HUDEP-2 (cell line): ENCODE data around the gene MBD5.

Experiments
- DNase-seq, 76 experiments: peaks; one replicate each; lab custom pipeline; 2025; ENCODE audit not compliant: unreplicated experiment in 76 of 76; lab: John Stamatoyannopoulos, UW

MBD5 gene

DNA sequence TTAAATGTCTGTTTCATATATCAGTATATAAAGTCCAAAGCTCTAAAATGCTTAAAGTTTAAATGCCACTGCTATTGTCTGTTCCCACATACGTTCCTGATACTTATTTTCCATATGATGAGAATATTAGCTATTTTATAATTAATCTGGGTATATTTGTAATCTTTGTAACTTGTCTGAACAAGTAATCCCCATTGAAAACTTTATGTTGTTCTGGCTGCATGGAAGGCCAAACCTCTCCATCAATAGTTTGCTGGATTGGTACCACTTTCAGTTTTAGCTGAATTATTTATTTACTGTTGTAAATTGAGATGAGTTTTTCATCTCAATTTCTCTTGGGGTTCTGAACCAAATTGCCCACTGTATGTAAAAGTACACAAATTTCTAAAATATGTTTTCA, 1.5 kb downstream of the MBD5 start:
- DNase-seq: no peak

DNA sequence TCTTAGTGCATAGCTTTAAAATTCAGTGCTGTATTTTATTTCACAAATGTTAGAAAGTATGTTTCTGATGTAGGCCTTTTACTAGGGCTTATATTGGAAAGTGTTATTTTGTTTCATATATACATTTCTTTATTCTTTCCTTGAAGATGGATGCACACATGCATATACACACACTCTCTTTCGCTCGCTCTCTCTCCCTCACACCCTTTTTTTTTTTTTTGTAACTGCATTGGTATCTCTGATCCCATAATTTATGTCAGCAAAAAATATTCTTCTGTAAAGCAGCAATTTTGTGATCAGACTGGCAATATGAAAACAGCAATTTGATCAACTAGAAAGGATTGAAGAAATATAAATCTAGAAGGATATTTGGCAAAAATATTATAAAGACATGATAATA, 2.0 kb downstream of the MBD5 start:
- no peak for DNase-seq

DNA sequence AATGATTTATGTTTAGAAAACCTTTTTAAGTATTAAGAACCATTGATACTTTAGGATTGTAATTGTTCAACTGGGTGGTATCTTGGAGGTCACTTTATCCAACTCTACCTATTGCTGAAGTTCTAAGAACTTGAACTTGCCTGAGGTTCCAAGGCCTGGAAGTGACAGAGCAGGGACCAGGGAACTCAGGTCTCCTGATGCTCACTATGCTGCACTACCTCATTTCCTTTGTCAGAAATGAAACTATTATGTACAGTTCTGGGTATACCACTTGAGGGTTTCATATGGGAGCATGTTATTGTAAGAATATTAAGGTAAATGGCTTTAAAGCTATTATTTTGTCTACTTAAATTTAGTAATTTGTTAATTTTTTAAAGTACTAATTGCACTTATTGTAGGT, 3.0 kb downstream of the MBD5 start:
- peak in 1 of 76 experiments; percentile 6 for DNase-seq

DNA sequence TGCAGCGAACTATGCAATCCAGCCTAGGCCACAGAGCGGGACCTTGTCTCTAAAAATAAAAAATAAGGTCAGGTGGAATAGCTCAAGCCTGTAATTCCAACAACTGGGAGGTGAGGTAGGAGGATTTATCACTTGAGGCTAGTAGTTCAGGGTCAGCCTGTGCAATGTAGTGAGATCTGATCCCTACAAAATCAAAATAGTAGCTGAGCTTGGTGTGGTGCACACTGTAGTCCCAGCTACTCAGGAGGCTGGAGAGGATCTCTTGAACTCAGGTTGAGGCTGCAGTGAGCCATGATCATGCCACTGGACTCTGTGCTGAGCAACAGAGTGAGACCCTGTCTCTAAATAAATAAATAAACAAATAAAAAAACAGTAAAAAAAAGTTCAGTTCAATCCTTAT, 5.7 kb downstream of the MBD5 start:
- DNase-seq: no peak

DNA sequence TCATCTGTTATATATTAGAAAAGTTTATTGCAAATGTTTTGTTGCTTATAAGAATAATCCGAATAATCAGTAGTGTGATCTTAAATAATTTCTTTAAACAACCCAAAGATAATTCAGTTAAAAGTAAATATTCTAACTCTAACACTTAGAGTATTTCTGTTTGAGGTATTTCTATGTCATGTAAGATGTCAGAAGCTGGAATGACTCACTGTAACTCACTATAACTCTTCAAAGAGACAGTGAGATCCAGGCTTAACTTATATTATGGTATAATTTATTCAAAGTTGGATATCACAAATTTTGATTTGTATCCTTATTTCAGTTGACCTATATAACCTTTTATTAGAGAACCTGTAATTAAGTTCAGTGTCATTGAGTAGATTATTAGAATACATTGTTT, 6.9 kb downstream of the MBD5 start:
- DNase-seq: no peak

DNA sequence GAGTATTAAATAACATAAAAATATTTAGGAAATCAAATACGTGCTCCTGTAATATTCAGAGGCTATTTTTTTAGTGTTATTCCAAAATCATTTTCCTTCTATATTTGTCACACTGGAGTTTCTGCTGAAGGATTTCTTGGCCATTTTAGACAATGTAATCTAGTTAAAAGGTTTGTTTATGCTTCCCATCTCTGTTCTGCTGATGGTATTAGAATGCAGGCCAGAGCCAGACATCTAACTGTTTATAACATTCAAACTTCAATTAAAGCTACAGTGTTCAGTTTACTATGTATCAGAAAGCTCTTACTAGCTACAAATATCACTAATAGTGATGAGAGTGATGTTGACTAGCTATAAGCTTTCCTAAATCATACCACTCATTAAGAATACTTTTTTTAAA, 7.9 kb downstream of the MBD5 start:
- DNase-seq: no peak

DNA sequence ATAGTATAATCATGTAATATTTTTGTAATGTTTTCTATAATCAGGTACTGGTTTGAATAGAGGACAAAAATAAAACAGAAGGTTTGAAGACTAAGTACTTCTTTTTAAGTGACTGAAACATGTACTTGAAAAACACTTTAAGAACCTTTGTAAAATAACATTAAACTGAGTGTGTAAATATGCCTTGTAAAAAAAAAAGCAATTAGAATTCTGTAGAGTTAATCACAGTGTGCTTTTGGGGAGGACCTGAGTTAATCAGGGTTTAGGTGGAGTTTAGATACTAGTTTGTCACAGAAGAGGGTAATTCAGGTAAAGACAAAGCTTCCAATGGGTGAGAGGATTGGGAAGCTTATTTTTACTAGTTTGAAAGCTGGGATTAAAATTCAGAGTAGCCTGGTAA, 10.3 kb downstream of the MBD5 start:
- DNase-seq: no peak

DNA sequence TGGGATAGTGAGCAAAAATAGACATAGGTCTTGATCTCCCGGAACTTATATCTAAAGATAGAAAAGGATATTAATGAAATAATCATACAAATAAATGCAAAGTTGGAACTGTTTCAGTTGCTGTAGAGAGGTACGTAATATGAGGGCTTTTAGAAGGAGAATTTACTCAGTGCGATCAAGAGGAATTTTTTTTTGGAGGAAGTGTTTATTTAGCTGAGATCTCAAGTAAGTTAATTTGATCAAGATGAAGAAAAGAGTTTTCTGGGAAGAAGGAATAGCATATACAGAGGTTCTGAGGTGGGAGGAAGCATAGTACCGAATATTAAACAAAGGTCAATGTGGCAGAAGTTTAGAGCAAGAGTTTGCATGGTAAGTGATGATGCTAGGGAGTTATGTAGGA, 11.3 kb downstream of the MBD5 start:
- DNase-seq: no peak

DNA sequence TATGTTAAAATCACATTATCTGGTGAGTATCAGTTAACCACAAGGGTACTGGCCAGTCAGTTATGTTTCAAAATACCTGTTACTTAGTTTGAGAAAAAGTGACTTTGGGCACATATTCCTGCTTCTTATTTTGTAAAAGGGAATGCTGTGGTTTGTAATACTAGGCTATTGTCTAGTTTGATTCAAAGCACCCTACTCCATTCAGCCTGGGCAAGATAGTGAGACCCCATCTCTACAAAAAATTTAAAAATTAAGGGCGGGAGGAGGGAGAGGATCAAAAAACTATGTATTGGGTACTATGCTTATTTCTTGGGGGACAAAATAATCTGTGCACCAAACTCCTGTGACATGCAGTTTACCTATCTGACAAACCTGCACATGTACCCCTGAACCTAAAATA, 18.9 kb downstream of the MBD5 start:
- DNase-seq: no peak

DNA sequence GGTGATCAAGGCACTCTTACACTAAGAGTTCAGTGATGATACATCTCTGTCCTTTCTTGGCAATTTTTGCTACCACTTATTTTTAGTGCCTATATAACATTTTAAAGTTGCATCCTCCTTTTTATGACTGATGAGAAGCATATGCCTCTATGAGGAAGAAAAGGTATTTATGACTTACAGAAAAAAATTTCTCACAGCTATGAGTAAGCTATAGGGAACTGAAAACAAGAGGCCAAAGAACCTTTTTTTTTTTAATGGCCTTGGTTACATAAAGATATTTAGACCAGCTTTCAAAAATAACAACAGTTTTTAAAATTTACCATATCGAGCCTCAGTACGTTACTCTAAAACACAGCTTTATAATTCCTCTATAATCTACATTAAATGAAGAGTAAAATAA, 21.3 kb downstream of the MBD5 start:
- no peak for DNase-seq

DNA sequence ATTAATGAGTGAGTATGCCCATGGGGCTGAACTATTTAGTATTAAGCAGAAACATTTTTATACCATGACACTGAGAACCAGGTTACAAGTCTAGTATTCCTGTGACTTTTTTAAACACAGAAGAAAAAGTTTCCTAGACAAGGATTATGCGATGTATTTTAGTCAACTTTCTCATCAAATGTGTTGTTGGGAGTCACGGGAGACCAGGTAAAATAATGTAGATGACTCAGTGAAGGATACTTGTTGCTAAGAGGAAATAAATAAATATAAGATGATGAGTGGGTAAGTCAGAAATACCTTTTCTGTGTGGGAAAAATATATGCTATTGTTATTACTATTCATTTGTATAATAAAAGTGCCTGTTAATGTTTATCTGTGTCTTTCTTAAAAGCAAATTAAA, 23.4 kb downstream of the MBD5 start:
- DNase-seq: no peak

DNA sequence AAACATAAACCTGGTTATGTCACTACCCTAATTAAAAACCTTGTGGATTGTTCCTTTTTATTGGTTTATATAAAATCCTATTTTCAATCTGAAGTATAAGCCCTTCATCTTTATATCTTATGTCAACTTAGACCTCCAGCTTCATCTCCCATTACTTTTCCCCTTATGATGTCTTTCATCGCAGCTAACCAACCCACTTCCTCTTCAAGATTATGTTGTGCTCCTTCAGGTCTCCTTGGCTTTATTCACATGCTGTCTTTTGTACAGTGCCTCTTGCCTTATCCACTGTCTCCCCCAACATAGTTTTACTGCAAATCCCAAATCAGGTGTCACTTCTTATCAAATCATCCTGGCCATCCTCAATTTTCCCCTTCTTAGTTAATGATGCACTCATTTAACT, 25.9 kb downstream of the MBD5 start:
- no peak for DNase-seq

DNA sequence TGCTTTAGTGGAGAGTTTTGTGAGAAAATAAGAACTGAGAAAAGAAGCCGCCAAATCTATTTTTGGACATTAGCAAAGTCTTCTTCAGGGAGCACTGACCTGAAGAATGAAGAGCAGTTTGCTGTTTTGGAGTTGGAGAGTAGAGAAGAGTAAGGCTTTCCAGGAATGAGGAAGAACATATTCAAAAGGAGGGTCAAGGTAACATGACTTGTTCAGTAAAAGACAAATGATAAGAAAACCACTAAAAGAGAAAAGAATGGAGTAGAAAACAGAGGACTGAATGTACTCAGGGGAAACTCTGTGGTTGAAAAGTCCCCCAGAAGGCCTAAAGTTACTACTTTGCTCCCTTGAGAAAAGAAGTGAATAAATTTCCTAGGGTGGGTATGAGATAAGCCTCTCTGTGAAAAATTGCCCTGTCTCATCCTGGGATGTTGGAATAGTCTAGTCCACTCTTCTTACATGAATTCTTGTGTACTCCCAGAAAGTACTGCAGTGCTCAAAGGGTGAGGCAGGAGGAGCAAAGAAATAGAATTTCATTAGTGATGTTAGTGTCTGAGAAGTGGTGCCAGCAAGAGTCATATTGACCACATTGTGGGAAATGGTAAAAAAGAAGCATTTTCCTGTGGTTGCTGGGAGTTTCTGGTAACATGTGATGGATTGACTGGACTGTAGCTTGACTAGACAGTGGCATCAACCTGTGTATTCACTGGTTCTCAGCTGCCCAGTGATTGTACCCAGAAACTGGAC, 27.8 kb downstream of the MBD5 start:
- peak in 1 of 76 experiments; percentile 7 for DNase-seq

DNA sequence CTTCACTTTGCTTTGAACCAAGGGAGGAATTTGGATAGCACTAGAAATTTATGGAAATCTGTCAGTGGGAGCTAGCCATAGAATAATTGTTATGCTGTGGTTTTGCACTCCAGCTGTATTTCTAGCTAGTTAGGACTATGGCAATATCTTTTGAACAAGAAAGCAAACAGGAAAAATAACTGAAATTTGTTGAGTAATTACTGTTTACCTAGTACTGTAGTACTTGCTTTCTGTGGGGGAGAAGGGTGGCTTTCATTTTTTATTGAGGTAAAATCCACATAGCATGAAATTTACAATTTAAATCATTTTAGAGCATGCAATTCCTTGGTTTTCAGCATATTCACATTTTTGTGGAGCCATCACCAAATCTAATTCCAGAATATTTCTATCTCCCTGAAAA, 28.4 kb downstream of the MBD5 start:
- no peak for DNase-seq

DNA sequence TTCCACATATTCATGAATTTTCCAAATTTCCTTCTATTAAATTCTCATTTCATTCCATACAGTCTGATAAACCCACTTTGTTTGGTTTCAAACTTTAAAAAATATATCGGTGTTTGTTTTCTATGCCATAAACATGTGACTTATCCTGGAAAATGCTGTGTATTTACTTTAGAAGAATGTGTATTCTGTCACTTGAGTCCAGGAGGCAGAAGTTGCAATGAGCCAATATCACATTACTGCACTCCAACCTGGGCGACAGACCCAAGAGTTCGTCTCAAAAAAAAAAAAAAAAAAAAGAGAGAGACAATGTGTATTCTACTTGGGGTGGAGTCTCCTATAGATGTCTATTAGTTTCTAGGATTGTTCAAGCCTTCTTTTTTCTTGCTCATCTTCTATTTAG, 31.8 kb downstream of the MBD5 start:
- DNase-seq: no peak

DNA sequence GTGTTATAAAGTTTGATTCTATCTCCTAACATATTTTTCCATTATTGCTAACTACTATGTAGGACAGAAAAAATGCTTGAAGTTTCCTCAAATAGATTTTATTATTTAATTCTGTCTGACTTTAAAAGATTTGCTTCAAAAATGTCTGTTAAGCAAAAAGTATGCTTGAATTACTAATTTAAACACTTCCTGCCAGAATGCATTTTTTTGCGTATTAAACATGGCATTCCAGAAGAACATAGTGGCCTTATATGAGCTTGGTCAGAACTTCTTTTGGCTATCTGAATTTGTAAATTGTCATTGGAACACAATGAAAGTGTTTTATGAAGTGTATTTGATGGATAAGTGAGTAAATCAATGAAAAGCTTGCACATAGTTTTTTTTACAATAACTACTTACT, 37.8 kb downstream of the MBD5 start:
- no peak for DNase-seq

DNA sequence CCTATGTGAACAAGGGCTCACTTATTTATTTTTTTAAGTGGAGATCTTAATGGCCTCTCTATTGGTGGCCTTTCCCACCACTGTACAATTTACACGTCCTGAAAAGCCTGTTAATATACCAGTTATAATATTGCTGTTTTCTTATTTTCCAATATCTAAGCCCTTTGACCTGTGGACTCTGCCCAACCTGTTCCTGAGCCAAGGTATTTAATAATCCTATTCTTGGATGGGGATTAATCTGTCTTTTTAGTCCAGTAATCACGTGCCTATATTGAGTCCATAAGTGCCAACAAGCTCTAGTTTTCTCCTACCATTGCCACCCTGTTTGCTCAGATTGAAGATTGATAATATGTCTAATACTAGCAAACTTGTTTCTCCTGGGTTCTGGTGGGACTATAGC, 42.7 kb downstream of the MBD5 start:
- no peak for DNase-seq

DNA sequence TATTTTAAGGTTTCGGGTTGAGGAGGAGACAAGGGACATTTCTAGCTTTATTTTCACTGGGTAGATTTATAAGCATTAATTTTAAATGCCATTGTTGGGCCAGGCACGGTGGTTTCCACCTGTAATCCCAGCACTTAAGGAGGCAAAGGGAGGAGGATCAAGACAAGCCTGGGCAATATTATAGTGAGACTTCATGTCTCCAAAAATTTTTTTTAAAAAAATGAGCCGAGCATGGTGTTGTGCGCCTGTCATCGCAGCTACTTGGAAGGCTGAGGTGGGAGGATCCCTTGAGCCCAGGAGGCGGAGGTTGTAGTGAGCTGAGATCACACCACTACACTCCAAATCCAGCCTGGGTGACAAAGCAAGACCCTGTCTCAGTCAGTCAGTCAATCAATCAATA, 45.0 kb downstream of the MBD5 start:
- no peak for DNase-seq

DNA sequence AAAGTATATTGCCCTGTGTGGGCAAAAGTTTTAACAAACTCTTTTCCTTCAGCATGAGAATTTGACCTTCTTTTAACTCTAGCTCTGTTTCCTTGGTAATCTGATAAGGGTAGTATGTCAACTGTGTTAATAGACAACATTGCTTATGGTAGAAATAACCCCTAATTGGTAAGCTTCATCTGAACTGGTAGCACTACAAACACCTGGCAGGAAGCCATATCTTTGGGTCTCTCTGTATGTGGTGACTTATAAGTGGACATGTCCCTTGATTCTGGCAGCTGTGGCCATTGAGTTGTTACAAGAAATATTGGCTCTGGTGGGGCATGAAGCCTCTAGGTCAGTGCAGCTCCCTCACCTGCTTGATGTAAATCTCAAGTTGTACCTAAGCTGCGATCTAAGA, 46.9 kb downstream of the MBD5 start:
- DNase-seq: peak in 10 of 76 experiments; percentile 3 to 41 (median 14)

DNA sequence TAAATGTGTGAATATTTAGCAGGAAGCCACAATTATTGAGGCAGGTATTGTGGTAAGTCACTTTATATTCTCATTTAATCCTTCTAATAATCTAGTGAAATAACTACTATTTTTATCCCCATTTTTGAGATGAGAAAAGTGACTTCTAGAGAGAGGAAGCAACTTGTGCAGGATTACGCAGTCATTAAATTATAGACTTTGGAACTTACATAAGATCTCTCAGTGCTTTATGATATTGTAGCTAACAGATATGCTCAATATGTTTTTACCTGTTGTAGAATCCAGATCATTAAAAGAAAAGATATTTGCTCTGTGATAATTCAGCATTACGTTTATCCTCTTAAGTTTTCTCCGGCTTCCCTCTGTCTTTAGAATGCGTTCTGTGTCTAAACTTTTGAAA, 50.5 kb downstream of the MBD5 start:
- no peak for DNase-seq

DNA sequence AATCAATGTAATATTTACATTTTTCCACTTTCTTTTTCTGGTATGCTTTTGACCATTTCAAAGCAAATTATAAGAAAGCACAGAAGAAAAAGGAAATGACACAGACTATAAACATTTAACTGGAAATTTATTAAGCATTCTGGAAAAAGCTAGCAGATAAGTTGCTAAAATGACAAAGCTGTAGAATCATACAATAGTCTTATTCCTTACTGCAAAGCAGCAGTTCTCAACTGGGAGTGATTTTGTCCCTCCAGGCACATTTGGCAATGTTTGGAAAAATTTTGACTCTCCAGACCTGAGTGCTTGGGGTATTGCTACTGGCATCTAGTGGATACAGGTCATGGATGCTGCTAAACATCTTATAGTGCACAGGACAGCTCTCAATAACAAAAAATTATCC, 75.1 kb downstream of the MBD5 start:
- DNase-seq: no peak

DNA sequence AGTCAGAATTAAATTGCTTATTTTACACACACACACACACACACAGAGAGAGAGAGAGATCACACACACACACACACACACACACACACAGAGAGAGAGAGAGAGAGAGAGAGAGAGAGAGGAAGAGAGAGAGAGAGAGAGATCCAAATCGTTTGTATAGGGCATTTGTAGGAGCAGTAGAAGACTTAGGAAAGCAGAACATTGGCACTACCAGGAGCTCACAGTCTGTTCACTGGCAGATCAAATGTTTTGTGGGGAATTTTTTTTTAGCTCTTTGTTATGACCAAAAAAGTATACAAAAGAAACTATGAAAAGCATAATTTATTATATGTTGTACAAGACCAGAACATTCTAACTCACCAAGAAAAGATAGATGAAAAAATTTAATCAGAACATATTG, 81.8 kb downstream of the MBD5 start:
- DNase-seq: no peak

DNA sequence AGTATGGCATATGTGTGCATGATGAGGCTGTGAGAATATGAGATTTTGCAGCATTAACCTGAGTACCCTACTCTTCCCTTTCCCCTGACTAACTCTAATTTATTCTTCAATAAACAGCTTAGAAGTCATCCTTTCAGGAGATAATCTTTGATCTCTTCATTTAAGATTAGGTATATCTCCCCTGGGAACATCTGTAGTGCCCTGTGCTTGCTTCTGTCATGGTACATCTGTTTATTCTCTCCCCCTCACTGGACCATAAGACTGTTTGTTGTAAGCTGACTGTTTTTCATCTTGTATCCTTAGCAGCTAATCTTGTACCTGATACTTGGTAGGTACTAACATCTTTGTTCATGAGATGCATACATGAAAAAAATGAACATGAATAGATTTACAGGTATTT, 83.1 kb downstream of the MBD5 start:
- DNase-seq: no peak
